ENCODE results near the gene SEMA5B.

The SEMA5B gene

GRCh38 chr3:122930063-122930997, 97.2 kb downstream of the SEMA5B start:
- H3K27me3 Mint-ChIP-seq, result peaks cover 16% of the 10 kb centered on the region
- no peaks in the 10 kb centered on the region for H3K9me3 Mint-ChIP-seq
- no peaks in the 10 kb centered on the region for H3K4me1 Mint-ChIP-seq
- no peak overlapping the region for H3K4me3 Mint-ChIP-seq
- no peak overlapping the region for H3K27ac Mint-ChIP-seq
- H3K36me3 Mint-ChIP-seq, result no peaks in the 10 kb centered on the region
- ATAC-seq, result no peak

DNA sequence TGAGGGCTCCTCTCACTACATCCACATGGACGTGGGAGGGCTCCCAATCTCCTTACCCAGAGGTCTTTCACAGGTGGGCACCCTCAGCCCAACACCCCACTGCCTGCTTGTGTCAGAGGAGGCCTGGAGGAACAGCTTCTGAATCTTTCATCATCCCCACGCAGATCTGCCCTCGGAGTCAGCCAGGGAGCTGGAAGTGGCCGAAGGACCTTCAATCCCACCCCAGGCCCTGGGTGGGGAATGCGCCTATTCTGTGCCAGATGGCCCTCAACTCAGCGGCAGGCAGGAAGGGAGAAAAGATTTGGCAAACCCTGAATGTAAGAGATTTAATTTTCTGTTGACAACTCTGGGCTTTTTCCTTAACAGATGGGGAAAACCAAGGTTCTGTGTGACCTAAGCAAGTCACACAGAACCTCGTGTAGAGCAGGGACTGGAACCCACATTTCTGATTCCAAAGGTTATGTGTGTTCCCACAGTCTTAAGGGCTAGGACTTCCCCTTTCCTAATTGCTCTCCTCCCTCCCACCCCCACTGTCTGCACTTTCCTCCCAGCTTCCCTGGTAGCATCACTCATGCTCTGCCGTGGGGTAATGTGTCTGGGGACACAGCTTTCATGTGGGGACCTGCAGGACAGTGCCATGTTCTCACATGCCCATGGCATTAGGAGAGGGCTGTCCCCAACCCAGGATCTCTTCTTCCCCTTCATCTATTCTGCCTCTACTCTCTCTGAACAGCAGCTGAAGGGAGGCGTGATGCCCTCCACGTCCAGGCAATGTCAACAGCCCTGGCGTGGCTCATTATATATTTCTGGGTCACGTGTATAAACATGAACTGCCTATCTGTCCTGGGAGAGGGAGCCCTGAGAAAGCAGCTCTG, 98.1 kb downstream of the SEMA5B start:
- no peak for ATAC-seq
- Mint-ChIP-seq H3K4me1 (no peaks in the 10 kb centered on the region), H3K4me3 (no peak overlapping the region), H3K27ac (no peak overlapping the region), H3K27me3 (peaks cover 16% of the 10 kb centered on the region), H3K36me3 (no peaks in the 10 kb centered on the region), H3K9me3 (no peaks in the 10 kb centered on the region)

GRCh38 chr3:122928396-122929187, 99.0 kb downstream of the SEMA5B start:
- no peak for ATAC-seq
- Mint-ChIP-seq H3K36me3 (no peaks in the 10 kb centered on the region), H3K27ac (no peak overlapping the region)

DNA sequence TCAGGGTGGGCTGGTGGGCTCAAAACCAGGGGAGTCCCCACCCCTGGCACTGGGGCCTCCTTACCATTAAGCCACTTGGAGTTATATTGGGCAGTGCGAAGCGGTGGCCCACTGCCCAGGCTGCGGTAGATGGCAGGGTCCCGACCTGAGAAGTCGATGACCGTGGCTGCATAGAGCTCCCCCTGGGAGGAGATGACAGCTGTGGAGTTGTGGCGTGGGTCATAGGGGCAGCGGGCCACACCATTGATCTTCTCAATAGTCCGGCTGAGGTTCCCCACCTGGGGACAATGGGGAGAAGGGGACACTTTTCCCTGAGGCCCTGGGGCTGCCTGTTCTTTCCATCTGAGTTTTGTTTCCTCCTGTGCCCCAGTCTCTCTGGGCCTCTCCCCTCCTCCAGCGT, 99.8 kb downstream of the SEMA5B start:
- no peak for ATAC-seq
- Mint-ChIP-seq H3K4me3 (no peak overlapping the region), H3K9me3 (no peaks in the 10 kb centered on the region), H3K36me3 (no peaks in the 10 kb centered on the region), H3K4me1 (no peaks in the 10 kb centered on the region), H3K27ac (no peak overlapping the region), H3K27me3 (peaks cover 9% of the 10 kb centered on the region)

More at GRCh38 chr3:122928396-122929187, 99.0 kb downstream of the SEMA5B start:
- Mint-ChIP-seq H3K9me3 (no peaks in the 10 kb centered on the region), H3K27me3 (peaks cover 16% of the 10 kb centered on the region), H3K4me3 (no peak overlapping the region), H3K4me1 (no peaks in the 10 kb centered on the region)

- Mint-ChIP-seq H3K36me3 (no peaks in the 10 kb centered on the region), H3K27me3 (peaks cover 9% of the 10 kb centered on the region), H3K9me3 (no peaks in the 10 kb centered on the region), H3K4me3 (no peak overlapping the region), H3K4me1 (no peaks in the 10 kb centered on the region), H3K27ac (no peak overlapping the region)
- no peak for ATAC-seq
Observed at GRCh38 chr3:122926811-122927210, 100.8 kb downstream of the SEMA5B start.

GRCh38 chr3:122926322-122926721, 101.2 kb downstream of the SEMA5B start:
- Mint-ChIP-seq H3K36me3 (no peaks in the 10 kb centered on the region), H3K27ac (no peak overlapping the region), H3K4me3 (no peak overlapping the region), H3K9me3 (no peaks in the 10 kb centered on the region), H3K4me1 (no peaks in the 10 kb centered on the region), H3K27me3 (peaks cover 10% of the 10 kb centered on the region)
- no peak for ATAC-seq

DNA sequence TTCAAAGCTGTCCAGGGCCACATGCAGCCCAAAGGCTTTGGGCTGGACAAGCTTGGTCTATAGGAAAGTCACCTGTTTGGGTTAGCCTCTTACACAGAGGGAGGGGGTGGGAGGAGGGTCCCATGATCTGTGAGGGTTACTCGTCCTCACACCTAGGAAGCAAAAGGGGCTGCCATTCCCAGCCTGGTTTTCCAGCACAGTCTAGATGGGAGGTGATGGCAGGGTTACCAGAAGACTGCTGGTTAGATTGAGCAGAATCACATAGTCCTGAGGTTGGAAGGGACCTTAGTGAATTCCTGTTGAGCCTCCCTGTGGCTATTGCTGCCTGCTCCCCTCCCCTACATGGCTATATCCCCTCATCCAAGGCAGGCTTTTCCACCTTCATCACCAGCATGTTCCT, 101.8 kb downstream of the SEMA5B start:
- no peak overlapping the region for H3K4me3 Mint-ChIP-seq
- ATAC-seq, result no peak
- H3K9me3 Mint-ChIP-seq, result no peaks in the 10 kb centered on the region
- no peaks in the 10 kb centered on the region for H3K36me3 Mint-ChIP-seq
- peaks cover 16% of the 10 kb centered on the region for H3K27me3 Mint-ChIP-seq
- no peak overlapping the region for H3K27ac Mint-ChIP-seq
- H3K4me1 Mint-ChIP-seq, result no peaks in the 10 kb centered on the region

DNA sequence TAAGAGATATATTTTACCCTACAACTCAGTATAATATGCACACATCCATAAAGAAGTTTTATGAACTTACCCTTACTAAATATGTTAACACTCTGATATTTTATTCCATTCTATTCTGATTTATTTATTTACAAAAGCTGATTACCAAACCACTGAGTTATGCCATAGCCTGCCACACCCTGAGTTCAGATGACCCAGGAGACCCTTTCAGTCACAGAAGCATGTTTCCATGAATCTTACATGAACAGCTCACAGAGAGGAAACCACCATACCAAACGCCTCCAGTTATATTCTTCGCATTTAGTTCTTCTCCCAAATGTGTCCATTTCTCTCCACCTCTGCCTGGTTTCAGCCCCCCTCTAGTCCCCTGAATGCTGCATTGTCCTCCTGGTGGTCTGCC, 103.5 kb downstream of the SEMA5B start:
- no peaks in the 10 kb centered on the region for H3K4me1 Mint-ChIP-seq
- peaks cover 32% of the 10 kb centered on the region for H3K27me3 Mint-ChIP-seq
- H3K36me3 Mint-ChIP-seq, result no peaks in the 10 kb centered on the region
- no peak overlapping the region for H3K4me3 Mint-ChIP-seq
- no peak overlapping the region for H3K27ac Mint-ChIP-seq
- no peak for ATAC-seq
- no peaks in the 10 kb centered on the region for H3K9me3 Mint-ChIP-seq

GRCh38 chr3:122923611-122924010, 104.0 kb downstream of the SEMA5B start:
- Mint-ChIP-seq H3K36me3 (no peaks in the 10 kb centered on the region), H3K9me3 (no peaks in the 10 kb centered on the region), H3K27me3 (peaks cover 35% of the 10 kb centered on the region), H3K4me1 (no peaks in the 10 kb centered on the region), H3K27ac (no peak overlapping the region), H3K4me3 (no peak overlapping the region)
- no peak for ATAC-seq

- Mint-ChIP-seq H3K4me3 (peak overlapping the region; percentile 45), H3K36me3 (no peaks in the 10 kb centered on the region), H3K27me3 (peaks cover 27% of the 10 kb centered on the region), H3K27ac (no peak overlapping the region), H3K9me3 (no peaks in the 10 kb centered on the region), H3K4me1 (peaks cover under 1% of the 10 kb centered on the region)
- peak; percentile 54 for ATAC-seq
Observed at GRCh38 chr3:122921791-122922651, 105.5 kb downstream of the SEMA5B start.

DNA sequence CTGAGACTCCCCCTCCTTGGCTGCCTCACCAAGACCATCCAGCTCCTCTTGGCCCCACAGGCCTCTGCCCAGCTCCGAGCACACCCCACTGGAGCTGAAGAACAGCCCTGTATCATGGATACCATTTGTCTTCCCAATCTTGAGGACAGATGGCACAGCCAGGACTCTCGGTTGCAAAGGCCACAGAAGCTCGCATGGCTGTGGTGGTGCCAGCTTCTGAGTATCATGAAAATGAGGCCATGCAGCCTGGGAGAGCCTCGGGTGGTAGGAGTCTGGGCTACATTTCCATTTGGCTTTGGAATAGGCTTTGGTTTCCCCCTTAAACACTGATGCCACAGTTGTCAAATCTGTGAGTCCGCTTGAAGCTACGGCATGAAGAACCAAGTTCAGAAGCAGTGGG, 106.6 kb downstream of the SEMA5B start:
- H3K4me3 Mint-ChIP-seq, result no peak overlapping the region
- no peaks in the 10 kb centered on the region for H3K36me3 Mint-ChIP-seq
- no peak overlapping the region for H3K27ac Mint-ChIP-seq
- H3K27me3 Mint-ChIP-seq, result peaks cover 26% of the 10 kb centered on the region
- no peak for ATAC-seq
- peaks cover 11% of the 10 kb centered on the region for H3K4me1 Mint-ChIP-seq
- H3K9me3 Mint-ChIP-seq, result no peaks in the 10 kb centered on the region

GRCh38 chr3:122919291-122919610, 108.3 kb downstream of the SEMA5B start:
- ATAC-seq, result no peak
- Mint-ChIP-seq H3K4me1 (peaks cover 19% of the 10 kb centered on the region), H3K27me3 (peaks cover 26% of the 10 kb centered on the region), H3K27ac (no peak overlapping the region), H3K4me3 (no peak overlapping the region), H3K9me3 (no peaks in the 10 kb centered on the region), H3K36me3 (no peaks in the 10 kb centered on the region)

DNA sequence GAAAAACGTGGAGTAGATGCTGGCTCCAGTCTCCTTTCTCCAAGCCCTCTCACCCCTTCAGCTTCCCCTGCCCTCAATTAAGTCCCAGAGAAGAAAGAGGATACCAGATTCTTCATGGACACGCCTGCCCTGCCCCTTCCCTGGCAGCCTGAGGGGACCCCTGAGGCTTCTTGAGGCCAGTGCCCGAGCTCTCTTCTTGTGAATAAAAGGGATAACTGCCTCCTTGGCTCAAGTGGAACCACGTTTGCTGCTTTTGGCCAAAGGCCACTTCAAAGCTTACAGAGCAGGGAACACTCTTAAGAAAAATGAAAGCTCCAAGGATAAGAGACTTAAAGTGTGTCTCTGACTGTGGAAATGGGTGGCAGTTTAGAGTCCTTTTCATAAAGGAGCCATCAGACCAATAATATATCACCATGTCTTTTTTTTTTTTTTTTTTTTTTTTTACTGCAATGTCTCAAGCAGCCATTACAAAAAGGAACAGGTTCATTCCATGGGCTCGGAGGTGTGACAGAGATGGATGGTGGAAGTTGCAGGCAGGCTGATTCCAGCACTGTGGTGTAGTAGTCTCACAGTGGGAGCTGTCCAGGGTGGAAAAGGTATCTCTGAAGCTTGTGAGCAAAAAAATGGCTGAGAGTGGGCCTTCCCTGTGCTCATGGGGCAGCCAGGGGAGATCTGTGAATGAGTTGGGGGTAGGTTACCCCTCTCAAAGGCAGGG, 108.8 kb downstream of the SEMA5B start:
- ATAC-seq, result no peak

GRCh38 chr3:122917412-122917811, 110.2 kb downstream of the SEMA5B start:
- no peak for ATAC-seq
- Mint-ChIP-seq H3K27ac (no peak overlapping the region), H3K4me1 (peaks cover 19% of the 10 kb centered on the region), H3K27me3 (peaks cover 30% of the 10 kb centered on the region), H3K9me3 (no peaks in the 10 kb centered on the region), H3K4me3 (no peak overlapping the region), H3K36me3 (no peaks in the 10 kb centered on the region)

More for the DNA sequence above, 108.8 kb downstream of the SEMA5B start:
- Mint-ChIP-seq H3K36me3 (no peaks in the 10 kb centered on the region), H3K4me3 (no peak overlapping the region), H3K27me3 (peaks cover 26% of the 10 kb centered on the region), H3K9me3 (no peaks in the 10 kb centered on the region), H3K4me1 (peaks cover 19% of the 10 kb centered on the region), H3K27ac (no peak overlapping the region)
